SK-N-MC (cell line): ENCODE measurements around the gene ZFAND3.

ENCODE experiments used
- DNase-seq: peaks from one replicate; pipeline ENCODE4 v3.0.0-alpha.2; 2011; ENCODE audit warnings: low read depth, low spot score
- H3K27ac ChIP-seq: fragments of 200-600 bp; sonication (generic); 2 replicates; pipeline ENCODE4 v1.5.1; 2016; ENCODE audit warnings: mixed run types
- H3K36me3 ChIP-seq: fragments of 200-600 bp; sonication (generic); 2 replicates; pipeline ENCODE4 v1.6.1; 2017; ENCODE audit warnings: antibody characterized with exemption, low read length, mixed read lengths; ENCODE audit not compliant: insufficient read depth
- H3K4me3 ChIP-seq: fragments of 200-600 bp; sonication (generic); 2 replicates; pipeline ENCODE4 v1.5.1; 2016
- H3K9ac ChIP-seq: fragments of 200-600 bp; sonication (generic); 2 replicates; pipeline ENCODE4 v1.8.0; 2017; ENCODE audit warnings: mixed run types, mixed read lengths; ENCODE audit not compliant: insufficient read length
- H3K9me3 ChIP-seq: fragments of 200-600 bp; sonication (generic); 2 replicates; pipeline ENCODE4 v1.6.1; 2017; ENCODE audit warnings: low read depth, mild to moderate bottlenecking, antibody characterized with exemption, low read length, moderate library complexity, mixed read lengths
- EZH2 ChIP-seq: fragments of 200-600 bp; sonication (generic); IDR thresholded peaks from one replicate; pipeline ENCODE4 v1.6.1; 2017; ENCODE audit warnings: antibody characterized with exemption
- FOXP2 ChIP-seq: optimal IDR thresholded peaks from 2 replicates; pipeline ENCODE3; 2011; ENCODE audit warnings: mild to moderate bottlenecking, moderate library complexity; ENCODE audit not compliant: insufficient read depth; ENCODE audit errors: extremely low read length, control extremely low read depth
- POLR2AphosphoS5 ChIP-seq: IDR thresholded peaks from 2 replicates; pipeline ENCODE4 v1.6.1; 2012; ENCODE audit warnings: mild to moderate bottlenecking, low read depth, low read length, borderline replicate concordance

Gene ZFAND3, protein sequence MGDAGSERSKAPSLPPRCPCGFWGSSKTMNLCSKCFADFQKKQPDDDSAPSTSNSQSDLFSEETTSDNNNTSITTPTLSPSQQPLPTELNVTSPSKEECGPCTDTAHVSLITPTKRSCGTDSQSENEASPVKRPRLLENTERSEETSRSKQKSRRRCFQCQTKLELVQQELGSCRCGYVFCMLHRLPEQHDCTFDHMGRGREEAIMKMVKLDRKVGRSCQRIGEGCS

DNA sequence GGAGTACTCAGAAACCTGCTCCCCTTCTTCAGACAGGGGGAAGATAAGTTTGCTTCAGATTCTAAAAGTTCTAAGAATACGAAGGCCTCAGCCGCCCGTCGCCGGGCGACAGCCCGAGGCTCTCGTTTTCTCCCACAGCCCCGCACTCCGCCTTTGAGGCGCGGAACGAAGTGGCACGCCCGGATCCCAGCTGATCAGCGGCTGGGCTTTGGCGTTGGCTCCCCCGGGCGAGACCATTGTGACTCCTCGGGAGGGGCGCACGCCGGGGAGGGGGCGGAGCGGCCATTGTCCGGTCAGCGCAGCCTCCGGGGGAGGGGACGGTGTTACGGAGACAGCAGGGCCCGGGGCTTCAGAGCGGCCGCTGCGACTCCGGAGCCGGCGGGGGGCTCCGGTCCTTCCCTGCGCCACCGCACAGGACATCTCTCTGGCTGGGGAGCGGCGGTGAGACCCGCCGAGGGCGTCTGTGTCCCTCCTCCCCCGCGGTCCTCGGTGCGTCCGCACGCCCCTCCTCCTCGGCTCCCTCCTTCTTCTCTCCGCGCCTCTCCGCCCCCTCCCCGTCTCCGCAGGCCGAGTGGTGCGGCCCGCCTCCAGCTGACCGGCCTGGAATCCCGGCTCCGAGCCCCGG, at the start of gene ZFAND3:
ZFAND3 (plus strand) TSS at position 551 of the 625 bp plus-strand sequence. CDS start 219 bp downstream, outside the sequence.
- Histone ChIP-seq H3K9ac (peak within 1 kb of the TSS; percentile 89), H3K27ac (peak within 1 kb of the TSS; percentile 94), H3K4me3 (peak within 1 kb of the TSS; percentile 83), H3K9me3 (no peaks in the 10 kb centered on the region), H3K36me3 (no peaks in the 10 kb centered on the region; the same call in 1 of the 2 replicates)
- TF ChIP-seq POLR2AphosphoS5 (peak; percentile 76; the same call in 1 of the 2 replicates), EZH2 (no peak)
- no peak for DNase-seq

DNA sequence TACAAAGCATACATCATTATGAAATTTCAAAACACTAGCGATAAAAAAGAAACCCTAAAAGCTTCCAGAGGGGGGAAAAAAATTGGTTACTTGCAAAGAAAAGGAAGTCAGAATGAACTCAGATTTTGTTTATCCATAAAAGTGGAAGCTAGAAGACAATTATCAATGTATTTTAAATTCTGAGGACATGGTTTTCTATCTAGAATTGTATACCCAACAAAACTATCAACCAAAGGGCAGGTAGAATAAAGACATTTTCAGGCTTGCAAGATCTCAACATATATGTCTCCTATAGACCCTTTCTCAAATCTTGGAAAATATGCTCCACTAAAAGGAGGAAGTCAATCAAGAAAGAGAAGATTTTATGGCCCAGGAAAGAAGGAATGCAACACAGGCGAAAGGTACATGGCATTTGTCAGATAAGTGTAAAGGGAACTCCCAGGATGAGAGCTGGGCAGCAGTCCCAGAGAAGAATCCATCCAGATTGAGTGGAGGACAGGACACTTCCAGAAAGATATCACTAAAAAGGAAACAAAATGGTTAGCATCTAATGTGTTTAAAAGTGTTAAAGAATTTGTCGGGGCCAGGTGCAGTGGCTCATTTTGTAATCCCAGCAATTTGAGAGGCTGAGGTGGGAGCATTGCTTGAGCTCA, 45.4 kb upstream of the ZFAND3 start:
- TF ChIP-seq POLR2AphosphoS5 (no peak), FOXP2 (no peak), EZH2 (no peak)
- Histone ChIP-seq H3K9me3 (no peaks in the 10 kb centered on the region), H3K27ac (no peak overlapping the region), H3K4me3 (no peak overlapping the region), H3K36me3 (no peaks in the 10 kb centered on the region), H3K9ac (no peak overlapping the region)
- no peak for DNase-seq

DNA sequence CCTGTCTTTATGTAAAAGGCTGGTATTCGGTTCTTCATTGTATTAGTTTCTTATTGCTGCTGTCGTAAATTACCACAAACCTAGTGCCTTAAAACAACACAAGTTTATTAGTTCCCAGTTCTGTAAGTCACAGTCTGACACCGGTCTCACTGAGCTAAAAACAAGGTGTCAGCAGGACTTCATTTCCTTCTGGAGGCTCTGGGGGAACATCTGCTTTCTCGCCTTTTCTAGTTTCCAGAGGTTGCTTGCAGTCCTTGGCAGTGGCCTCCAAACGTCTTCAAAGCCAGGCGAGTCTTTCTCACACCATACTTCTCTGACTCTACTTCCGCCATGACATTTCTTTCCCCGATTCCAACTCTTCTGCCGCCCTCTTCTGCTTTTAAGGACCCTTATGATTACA, 43.0 kb upstream of the ZFAND3 start:
- no peak for DNase-seq
- H3K9me3 ChIP-seq, result no peaks in the 10 kb centered on the region
- no peaks in the 10 kb centered on the region for H3K36me3 ChIP-seq
- H3K9ac ChIP-seq, result no peak overlapping the region
- H3K27ac ChIP-seq, result no peak overlapping the region
- no peak overlapping the region for H3K4me3 ChIP-seq
- TF ChIP-seq FOXP2, result no peak
- no peak for TF ChIP-seq EZH2
- TF ChIP-seq POLR2AphosphoS5, result no peak

DNA sequence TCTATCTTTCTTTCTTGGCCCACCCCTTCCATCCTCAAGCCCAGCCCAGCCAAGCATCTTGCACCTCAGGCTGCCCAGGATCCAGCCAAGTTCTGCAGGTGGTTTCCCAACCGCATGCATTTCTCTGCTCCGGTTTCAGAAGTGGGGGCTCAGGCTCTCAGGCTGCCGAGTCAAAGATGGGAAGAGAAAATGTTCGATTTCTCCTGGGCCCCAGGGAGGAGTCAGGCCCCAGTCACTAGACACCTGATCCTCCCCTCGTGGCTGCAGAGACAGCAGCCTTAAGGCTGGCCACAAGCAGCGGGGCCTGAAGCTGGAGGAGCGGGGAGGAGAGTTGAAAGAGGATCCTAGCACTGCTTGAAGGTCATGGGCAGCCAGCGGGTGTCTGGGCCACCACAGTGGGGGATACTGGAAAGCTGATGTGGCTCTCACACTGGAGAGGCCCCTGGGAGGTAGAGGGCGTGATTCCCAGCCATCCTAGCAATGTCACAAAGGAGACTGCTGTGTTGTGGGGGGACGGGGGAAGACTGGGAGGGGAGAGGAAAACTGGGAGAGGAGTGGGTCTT, 42.2 kb upstream of the ZFAND3 start:
- TF ChIP-seq POLR2AphosphoS5 (no peak), EZH2 (no peak), FOXP2 (no peak)
- Histone ChIP-seq H3K4me3 (no peak overlapping the region), H3K9me3 (no peaks in the 10 kb centered on the region), H3K36me3 (no peaks in the 10 kb centered on the region), H3K27ac (no peak overlapping the region), H3K9ac (no peak overlapping the region)
- DNase-seq, result no peak

DNA sequence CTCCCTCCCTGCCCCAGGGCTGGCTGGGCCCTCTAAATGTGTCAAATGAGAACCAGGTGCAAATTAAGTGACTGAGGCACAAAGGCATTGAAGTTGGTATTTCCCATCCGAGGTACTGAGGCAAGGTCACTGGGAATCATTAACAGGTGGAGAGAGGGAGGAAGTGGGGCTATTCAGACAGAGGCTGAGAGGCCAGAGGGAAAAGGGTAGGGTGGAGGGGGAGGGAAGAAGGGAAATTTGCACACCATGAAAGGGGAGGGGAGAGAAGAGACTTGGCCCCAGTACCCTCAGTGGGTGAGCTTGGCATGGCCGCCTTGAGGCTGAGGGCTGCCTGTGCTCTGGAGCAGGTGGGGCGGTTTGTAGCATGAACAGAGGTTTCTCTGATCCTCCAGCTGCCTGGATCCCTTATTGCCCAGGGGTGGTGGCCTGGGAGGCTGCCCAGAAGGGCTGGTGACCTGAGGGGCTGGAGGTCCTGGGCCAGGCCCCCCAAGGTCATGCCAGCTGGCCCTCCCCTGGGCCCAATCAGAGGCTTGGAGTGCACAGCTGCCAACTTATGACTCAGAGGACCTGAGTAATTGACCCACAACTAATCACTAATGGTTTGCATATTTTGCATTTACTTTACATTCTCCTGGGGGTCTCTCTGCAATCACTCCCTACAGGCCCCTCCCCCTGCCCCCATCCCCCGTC, 40.3 kb upstream of the ZFAND3 start:
- Histone ChIP-seq H3K9ac (no peak overlapping the region), H3K9me3 (no peaks in the 10 kb centered on the region), H3K36me3 (no peaks in the 10 kb centered on the region), H3K27ac (no peak overlapping the region), H3K4me3 (no peak overlapping the region)
- TF ChIP-seq FOXP2 (no peak), EZH2 (no peak), POLR2AphosphoS5 (no peak)
- DNase-seq, result no peak

DNA sequence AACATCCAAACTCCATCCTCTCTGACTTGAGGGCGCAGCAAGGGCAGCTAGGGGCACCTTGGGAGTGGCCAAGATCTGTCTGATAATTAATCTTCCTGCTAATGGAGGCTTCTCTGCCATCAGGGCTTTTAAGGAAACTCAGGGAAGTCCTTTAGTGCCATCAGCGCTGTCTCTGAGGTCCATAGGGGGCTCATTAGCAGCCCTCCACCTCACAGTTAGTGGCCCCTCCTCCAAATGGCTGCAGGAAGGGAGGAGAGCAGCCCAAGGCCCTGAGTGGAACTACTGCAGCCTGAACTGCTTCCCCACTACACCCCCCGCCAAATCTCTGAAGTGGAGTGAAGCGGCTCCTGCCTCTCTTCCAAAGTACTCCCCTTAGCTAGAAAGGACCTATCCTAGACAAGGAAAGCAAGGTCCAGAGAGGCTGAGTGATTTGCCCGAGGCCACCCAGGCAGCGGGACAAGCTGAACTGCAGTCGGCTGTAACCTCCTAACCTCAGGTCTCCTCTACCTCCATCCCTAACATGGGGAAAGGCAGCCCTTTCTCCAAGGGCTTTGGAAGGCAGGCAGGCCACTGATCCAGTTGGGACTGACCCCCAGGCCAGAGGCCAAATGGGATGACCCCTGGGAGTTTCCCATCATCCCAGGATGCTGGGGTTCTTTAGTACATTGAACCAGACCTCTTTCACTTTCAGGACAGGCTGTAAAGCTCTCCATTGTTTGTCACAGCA, 39.5 kb upstream of the ZFAND3 start:
- H3K9ac ChIP-seq, result no peak overlapping the region
- no peaks in the 10 kb centered on the region for H3K36me3 ChIP-seq
- TF ChIP-seq EZH2 (no peak), POLR2AphosphoS5 (no peak), FOXP2 (no peak)
- no peak overlapping the region for H3K4me3 ChIP-seq
- no peak for DNase-seq
- no peak overlapping the region for H3K27ac ChIP-seq
- H3K9me3 ChIP-seq, result no peaks in the 10 kb centered on the region

DNA sequence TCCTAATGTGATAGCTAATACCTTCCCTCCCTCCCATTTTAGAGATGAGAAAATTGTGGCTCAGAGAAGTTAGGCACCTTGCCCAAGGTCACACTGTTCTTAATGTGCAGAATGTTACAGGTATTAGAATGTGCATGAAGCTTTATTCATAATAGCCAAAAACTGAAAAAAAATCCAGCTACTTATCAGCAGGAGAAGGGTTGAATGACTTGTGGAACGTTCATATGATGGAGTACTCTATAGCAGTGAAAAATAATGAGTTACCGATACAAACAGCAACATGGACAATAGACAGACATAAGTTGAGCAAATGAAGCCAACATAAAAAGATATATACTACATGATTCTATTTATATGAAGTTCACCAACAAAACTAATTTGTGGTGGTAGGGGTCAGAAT, 37.7 kb upstream of the ZFAND3 start:
- DNase-seq, result no peak
- Histone ChIP-seq H3K36me3 (no peaks in the 10 kb centered on the region), H3K4me3 (no peak overlapping the region), H3K27ac (no peak overlapping the region), H3K9me3 (no peaks in the 10 kb centered on the region), H3K9ac (no peak overlapping the region)
- TF ChIP-seq FOXP2, result no peak
- no peak for TF ChIP-seq EZH2
- no peak for TF ChIP-seq POLR2AphosphoS5
